Neural cell (in vitro differentiated cells): ENCODE measurements around the gene AFG1L.

Experiments
- CTCF ChIP-seq: fragments of 450-650 bp; IDR thresholded peaks from 2 replicates; pipeline ENCODE4 v1.5.1; 2014; ENCODE audit warnings: antibody characterized with exemption, mild to moderate bottlenecking, moderate library complexity; ENCODE audit not compliant: poor library complexity, severe bottlenecking
- POLR2AphosphoS5 ChIP-seq: IDR thresholded peaks from 2 replicates; pipeline ENCODE4 v1.6.1; 2012
- REST ChIP-seq: IDR thresholded peaks from 2 replicates; pipeline ENCODE4 v1.6.1; 2012; ENCODE audit warnings: borderline replicate concordance

- TF ChIP-seq REST (no peak), CTCF (no peak), POLR2AphosphoS5 (no peak)
These were observed 36.0 kb downstream of the AFG1L start for GRCh38 chr6:108330806-108331205.
